GM12891 (cell line): ENCODE data around the gene SNCA. TPM values are rescaled to one million over a fixed set of nuclear protein-coding genes. Genes with fewer than 3 reads are reported as not detected.

Experiments
- DNase-seq: peaks from one replicate; pipeline ENCODE4 v3.0.0; 2011; ENCODE audit warnings: low spot score; ENCODE audit not compliant: insufficient read length
- FAIRE-seq: peaks from 2 replicates; lab custom pipeline; 2011; peaks lifted over from hg19 to GRCh38; lab: Jason Lieb, UNC
- PAX5 ChIP-seq: IDR thresholded peaks from 2 replicates; pipeline ENCODE4 v1.6.1; 2011; ENCODE audit warnings: low read length, moderate library complexity, mild to moderate bottlenecking; ENCODE audit not compliant: insufficient read depth, severe bottlenecking
- POLR2A ChIP-seq: IDR thresholded peaks from 2 replicates; pipeline ENCODE4 v1.6.1; 2011; ENCODE audit warnings: low read depth, low read length, control low read depth
- POLR2AphosphoS5 ChIP-seq: IDR thresholded peaks from 2 replicates; pipeline ENCODE4 v1.6.1; 2011; ENCODE audit warnings: low read depth, low read length, control low read depth
- POU2F2 ChIP-seq: IDR thresholded peaks from 2 replicates; pipeline ENCODE4 v1.6.1; 2011; ENCODE audit warnings: low read depth, mild to moderate bottlenecking, control low read depth, low read length, moderate library complexity
- SPI1 ChIP-seq: IDR thresholded peaks from 2 replicates; pipeline ENCODE4 v1.6.1; 2011; ENCODE audit warnings: low read depth, low read length, control low read depth
- TAF1 ChIP-seq: IDR thresholded peaks from 2 replicates; pipeline ENCODE4 v1.6.1; 2011; ENCODE audit warnings: low read depth, low read length, control low read depth
- polyA plus RNA-seq: library from polyadenylated mRNA; unstranded; fragments of >200 nt; gene quantifications from one replicate; pipeline ENCODE4 v1.2.1, GENCODE V29; 2012; ENCODE audit warnings: low read depth, missing spikeins, inconsistent platforms; ENCODE audit not compliant: missing spikeins

Gene SNCA
- polyA plus RNA-seq = 0.35 TPM

DNA sequence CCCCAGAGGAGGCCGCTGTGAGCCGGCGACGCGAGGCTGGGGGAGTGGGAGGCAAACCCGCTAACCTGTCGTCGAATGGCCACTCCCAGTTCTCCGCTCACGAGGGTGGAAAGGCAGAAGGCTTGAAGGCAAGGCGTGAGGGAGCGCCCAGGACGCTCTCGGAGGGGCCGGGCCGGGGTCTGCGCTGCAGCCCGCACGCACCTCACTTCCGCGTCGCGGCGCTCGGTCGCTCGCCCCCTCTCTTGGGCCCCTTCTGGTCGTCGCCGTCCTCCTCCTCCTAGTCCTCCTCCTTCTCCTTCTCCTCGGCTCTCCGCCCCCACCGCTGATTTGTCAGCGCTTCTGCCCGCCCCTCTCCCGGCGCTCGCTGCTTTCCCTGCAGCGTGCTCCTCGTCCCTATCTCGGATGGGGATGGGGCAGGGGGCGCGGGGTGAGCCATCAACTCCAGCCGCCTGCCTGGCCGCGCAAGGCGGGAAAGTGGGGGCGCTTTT, at the start of gene SNCA:
SNCA (minus strand) TSS at position 265 of the 488 bp plus-strand sequence. CDS start 1,494 bp downstream, outside the sequence.
- peak; percentile 40 for FAIRE-seq
- peak; percentile 22 for DNase-seq
- TF ChIP-seq TAF1 (no peak), POU2F2 (no peak), POLR2A (no peak), PAX5 (no peak)

DNA sequence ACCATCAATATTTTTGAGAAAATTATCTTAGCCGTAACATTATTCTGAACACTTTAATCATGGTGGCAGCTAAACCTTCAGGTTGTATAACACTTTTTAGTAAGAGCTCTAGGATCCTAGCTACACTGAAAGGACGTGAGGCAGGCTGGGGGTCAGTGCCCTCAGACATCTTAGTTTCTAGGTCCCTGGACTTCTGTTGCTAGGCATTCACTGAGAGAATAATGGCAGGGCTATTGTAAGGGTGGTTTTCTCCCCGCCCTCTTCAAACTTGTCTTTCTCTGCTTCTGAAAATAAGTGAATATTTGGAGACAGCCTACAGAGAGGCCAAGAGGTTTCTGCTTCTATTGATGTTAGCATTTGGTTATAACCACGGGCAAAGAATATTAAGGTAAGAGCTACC, 42.3 kb upstream of the SNCA start:
- DNase-seq = no peak
- TF ChIP-seq SPI1 (no peak), TAF1 (no peak), PAX5 (no peak), POU2F2 (no peak), POLR2AphosphoS5 (no peak), POLR2A (no peak)
- no peak for FAIRE-seq

GRCh38 chr4:89878611-89879010, 41.6 kb upstream of the SNCA start:
- no peak for FAIRE-seq
- DNase-seq = no peak
- TF ChIP-seq SPI1 (no peak), POLR2AphosphoS5 (no peak), TAF1 (no peak), POLR2A (no peak)

DNA sequence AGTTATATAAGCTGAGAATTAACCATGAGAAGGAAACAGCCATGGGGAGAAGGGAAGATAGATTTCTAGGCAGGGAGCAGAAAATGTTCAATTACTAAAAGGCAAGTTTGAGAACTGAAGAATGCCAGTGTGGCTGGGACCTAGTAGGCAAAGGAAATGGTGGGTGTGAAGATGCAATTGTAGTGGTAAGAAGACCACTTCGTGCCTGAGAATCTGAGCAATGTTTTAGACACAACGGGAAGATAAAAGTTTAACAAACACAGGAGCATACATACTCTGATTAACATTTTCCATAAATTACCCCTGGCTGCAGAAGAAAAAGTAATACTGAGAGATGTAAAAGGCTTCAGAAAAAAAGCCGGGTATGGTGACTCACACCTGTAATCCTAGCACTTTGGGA, 39.6 kb upstream of the SNCA start:
- DNase-seq = no peak
- TF ChIP-seq PAX5 (no peak), POLR2A (no peak), SPI1 (no peak), TAF1 (no peak), POLR2AphosphoS5 (no peak), POU2F2 (no peak)
- no peak for FAIRE-seq

DNA sequence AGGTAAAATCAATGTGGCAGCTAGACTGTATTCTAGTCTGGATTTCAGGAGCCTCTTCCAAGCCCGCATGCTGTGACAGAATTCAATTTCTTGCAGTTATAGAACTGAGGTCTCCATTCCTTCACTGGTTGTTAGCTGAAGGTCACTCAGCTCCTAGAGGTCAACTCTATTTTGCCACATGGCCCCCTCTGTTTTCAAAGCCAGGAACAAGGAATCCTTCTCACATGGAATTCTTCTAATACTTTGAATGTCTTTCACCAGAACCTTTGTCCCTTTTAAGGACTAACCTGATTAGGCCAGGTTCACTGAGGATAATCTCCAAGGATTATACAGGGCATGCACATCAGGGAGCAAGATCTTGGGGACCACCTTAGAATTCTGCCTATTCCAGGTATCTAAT, 34.2 kb upstream of the SNCA start:
- FAIRE-seq (no peak), DNase-seq (no peak)
- TF ChIP-seq SPI1 = no peak
- TF ChIP-seq POLR2AphosphoS5 = no peak
- no peak for TF ChIP-seq POLR2A
- TF ChIP-seq TAF1 = no peak
- TF ChIP-seq POU2F2 = no peak
- no peak for TF ChIP-seq PAX5

GRCh38 chr4:89868999-89869589, 32.1 kb upstream of the SNCA start:
- no peak for DNase-seq
- no peak for TF ChIP-seq PAX5
- TF ChIP-seq SPI1 = no peak
- no peak for FAIRE-seq

- FAIRE-seq (no peak), DNase-seq (no peak)
- TF ChIP-seq POU2F2 (no peak), TAF1 (no peak), POLR2AphosphoS5 (no peak), PAX5 (no peak), SPI1 (no peak), POLR2A (no peak)
These were observed 31.3 kb upstream of the SNCA start for GRCh38 chr4:89868276-89868675.

DNA sequence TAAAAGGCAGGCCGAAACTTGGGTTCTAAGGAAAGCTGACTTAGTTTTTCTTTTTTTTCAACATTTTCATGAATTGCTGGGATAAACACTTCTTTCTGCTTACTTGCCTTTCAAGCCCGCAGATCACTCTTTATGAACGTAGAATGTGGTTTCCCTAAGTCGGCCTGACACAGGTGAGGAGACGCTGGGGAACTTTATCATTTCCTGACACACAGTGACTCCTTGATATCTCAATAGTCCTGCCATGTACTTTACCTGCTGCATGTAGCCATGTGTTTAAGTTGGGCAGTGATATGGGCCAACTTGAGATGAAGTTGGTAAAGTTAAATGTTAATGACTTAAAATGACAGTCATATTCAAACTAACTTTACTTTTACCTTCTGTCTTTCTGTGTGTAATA, 26.6 kb upstream of the SNCA start:
- TF ChIP-seq POLR2A = no peak
- no peak for TF ChIP-seq TAF1
- TF ChIP-seq POLR2AphosphoS5 = no peak
- TF ChIP-seq PAX5 = no peak
- TF ChIP-seq POU2F2 = no peak
- no peak for TF ChIP-seq SPI1

GRCh38 chr4:89860971-89861370, 24.0 kb upstream of the SNCA start:
- TF ChIP-seq PAX5 = no peak
- no peak for TF ChIP-seq POLR2AphosphoS5
- no peak for TF ChIP-seq POLR2A
- TF ChIP-seq TAF1 = no peak
- TF ChIP-seq SPI1 = no peak
- no peak for TF ChIP-seq POU2F2
- FAIRE-seq = no peak
- DNase-seq = no peak

More for the DNA sequence above, 26.6 kb upstream of the SNCA start:
- DNase-seq (no peak), FAIRE-seq (no peak)

DNA sequence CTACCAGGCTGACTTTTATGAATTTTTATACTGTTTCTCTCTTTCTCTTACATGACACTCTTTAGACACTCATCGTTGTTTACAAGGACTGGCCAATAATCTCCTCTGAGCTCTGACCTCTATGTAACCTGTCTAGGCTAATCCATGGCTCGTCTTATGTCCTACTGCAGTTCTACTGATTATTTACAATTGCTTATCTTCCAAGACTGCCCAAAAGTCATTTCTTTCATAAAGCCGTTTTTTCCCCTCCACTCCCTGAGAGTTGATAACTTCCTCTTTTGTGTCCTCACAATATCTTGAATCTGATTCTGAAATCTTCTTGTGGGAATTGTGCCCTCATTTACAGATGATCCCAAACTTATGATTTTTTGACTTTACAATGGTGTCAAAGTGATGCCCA, 18.3 kb upstream of the SNCA start:
- no peak for TF ChIP-seq SPI1
- no peak for TF ChIP-seq POLR2A
- no peak for TF ChIP-seq POU2F2
- TF ChIP-seq PAX5 = no peak
- no peak for TF ChIP-seq TAF1
- no peak for TF ChIP-seq POLR2AphosphoS5
- DNase-seq = no peak
- no peak for FAIRE-seq
